KMS-11 (cell line): ENCODE measurements around the gene NGEF.
"Not testable (repeated sequence)": the region's sequence is repeated elsewhere in the genome, so short reads cannot be mapped to it uniquely, and the experiment has no call there.

Experiments
- H2AFZ ChIP-seq: fragments of 200-600 bp; sonication (generic); 2 replicates; pipeline ENCODE4 v1.6.1; 2016; ENCODE audit warnings: antibody characterized with exemption, mixed run types, low read depth
- H3K27ac ChIP-seq: fragments of 200-600 bp; sonication (generic); 2 replicates; pipeline ENCODE4 v1.6.1; 2016; ENCODE audit warnings: mild to moderate bottlenecking, mixed run types
- H3K27me3 ChIP-seq: fragments of 200-600 bp; sonication (generic); 2 replicates; pipeline ENCODE4 v1.6.1; 2017; ENCODE audit warnings: mild to moderate bottlenecking, low read depth, mixed run types, moderate library complexity; ENCODE audit not compliant: insufficient read depth
- H3K36me3 ChIP-seq: fragments of 200-600 bp; sonication (generic); 2 replicates; pipeline ENCODE4 v1.6.1; 2017; ENCODE audit warnings: mild to moderate bottlenecking, mixed run types; ENCODE audit not compliant: insufficient read depth
- H3K4me1 ChIP-seq: fragments of 200-600 bp; sonication (generic); 2 replicates; pipeline ENCODE4 v1.6.1; 2016; ENCODE audit warnings: mild to moderate bottlenecking, low read depth, mixed run types; ENCODE audit not compliant: poor library complexity, severe bottlenecking
- H3K4me2 ChIP-seq: fragments of 200-600 bp; sonication (generic); 2 replicates; pipeline ENCODE4 v1.7.0; 2016; ENCODE audit warnings: mild to moderate bottlenecking, mixed run types
- H3K4me3 ChIP-seq: fragments of 200-600 bp; sonication (generic); IDR thresholded peaks from 2 replicates; pipeline ENCODE4 v1.6.1; 2017; ENCODE audit warnings: low read depth, low read length, mixed read lengths; ENCODE audit not compliant: insufficient read depth
- H3K79me2 ChIP-seq: fragments of 200-600 bp; sonication (generic); 2 replicates; pipeline ENCODE4 v1.6.1; 2016; ENCODE audit warnings: low read depth, mixed run types; ENCODE audit not compliant: insufficient read depth
- H3K9ac ChIP-seq: fragments of 200-600 bp; sonication (generic); 2 replicates; pipeline ENCODE4 v1.6.1; 2016; ENCODE audit warnings: mild to moderate bottlenecking, mixed run types
- H4K20me1 ChIP-seq: fragments of 200-600 bp; sonication (generic); 2 replicates; pipeline ENCODE4 v1.6.1; 2016; ENCODE audit warnings: mild to moderate bottlenecking, mixed run types; ENCODE audit not compliant: insufficient read depth
- TF ChIP-seq, protein P1 (sequence below): fragments of 200-600 bp; sonication (generic); conservative IDR thresholded peaks from 2 replicates; pipeline ENCODE4 v1.6.1; 2017; ENCODE audit warnings: low read depth, mild to moderate bottlenecking, antibody characterized with exemption, low read length, moderate library complexity, mixed read lengths

The NGEF gene

DNA sequence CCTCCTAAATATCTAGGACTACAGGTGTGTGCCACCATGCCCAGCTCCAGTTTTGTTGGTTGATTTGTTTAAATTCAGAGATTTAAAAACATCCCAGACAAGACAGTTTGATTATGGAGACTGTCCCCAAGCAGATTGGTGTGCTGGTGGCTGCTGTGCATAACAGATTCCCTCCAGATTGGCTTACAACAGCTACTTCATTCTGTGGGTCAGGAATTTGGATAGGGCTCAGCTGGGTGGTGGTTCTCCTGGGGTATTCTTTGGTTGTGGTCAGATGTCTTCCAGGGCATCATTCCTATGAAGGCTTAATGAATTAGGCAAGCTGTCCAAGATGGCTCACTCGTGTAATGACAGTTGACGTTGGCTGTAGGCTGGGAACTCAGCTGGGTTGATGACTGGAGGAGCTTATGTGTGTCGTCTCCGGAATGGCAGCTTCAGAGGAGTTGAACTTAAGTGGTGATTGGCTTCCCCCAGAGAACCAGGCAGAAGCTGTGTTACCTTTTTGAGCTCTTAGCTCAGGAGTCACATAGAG, 153.6 kb downstream of the NGEF start:
- Histone ChIP-seq H3K4me1 (peaks cover 19% of the 10 kb centered on the region), H3K79me2 (no peaks in the 10 kb centered on the region), H3K27me3 (no peaks in the 10 kb centered on the region), H3K36me3 (no peaks in the 10 kb centered on the region; the same call in 1 of the 2 replicates), H3K27ac (no peak overlapping the region), H4K20me1 (no peaks in the 10 kb centered on the region), H3K4me2 (no peak overlapping the region), H2AFZ (no peak overlapping the region), H3K9ac (no peak overlapping the region), H3K4me3 (no peak overlapping the region)
- TF ChIP-seq, protein P1, sequence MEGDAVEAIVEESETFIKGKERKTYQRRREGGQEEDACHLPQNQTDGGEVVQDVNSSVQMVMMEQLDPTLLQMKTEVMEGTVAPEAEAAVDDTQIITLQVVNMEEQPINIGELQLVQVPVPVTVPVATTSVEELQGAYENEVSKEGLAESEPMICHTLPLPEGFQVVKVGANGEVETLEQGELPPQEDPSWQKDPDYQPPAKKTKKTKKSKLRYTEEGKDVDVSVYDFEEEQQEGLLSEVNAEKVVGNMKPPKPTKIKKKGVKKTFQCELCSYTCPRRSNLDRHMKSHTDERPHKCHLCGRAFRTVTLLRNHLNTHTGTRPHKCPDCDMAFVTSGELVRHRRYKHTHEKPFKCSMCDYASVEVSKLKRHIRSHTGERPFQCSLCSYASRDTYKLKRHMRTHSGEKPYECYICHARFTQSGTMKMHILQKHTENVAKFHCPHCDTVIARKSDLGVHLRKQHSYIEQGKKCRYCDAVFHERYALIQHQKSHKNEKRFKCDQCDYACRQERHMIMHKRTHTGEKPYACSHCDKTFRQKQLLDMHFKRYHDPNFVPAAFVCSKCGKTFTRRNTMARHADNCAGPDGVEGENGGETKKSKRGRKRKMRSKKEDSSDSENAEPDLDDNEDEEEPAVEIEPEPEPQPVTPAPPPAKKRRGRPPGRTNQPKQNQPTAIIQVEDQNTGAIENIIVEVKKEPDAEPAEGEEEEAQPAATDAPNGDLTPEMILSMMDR = no peak

- TF ChIP-seq, protein P1 = no peak
- Histone ChIP-seq H3K27ac (no peak overlapping the region), H3K4me2 (no peak overlapping the region), H3K9ac (no peak overlapping the region), H3K36me3 (no peaks in the 10 kb centered on the region; the same call in 1 of the 2 replicates), H3K27me3 (no peaks in the 10 kb centered on the region), H3K4me1 (peaks cover 19% of the 10 kb centered on the region), H2AFZ (no peak overlapping the region), H3K4me3 (no peak overlapping the region), H3K79me2 (no peaks in the 10 kb centered on the region), H4K20me1 (no peaks in the 10 kb centered on the region)
Observed at GRCh38 chr2:232857158-232857563, 155.9 kb downstream of the NGEF start.

- Histone ChIP-seq H3K79me2 (no peaks in the 10 kb centered on the region), H3K4me1 (peaks cover 19% of the 10 kb centered on the region), H3K4me2 (no peak overlapping the region), H3K27ac (no peak overlapping the region), H3K36me3 (no peaks in the 10 kb centered on the region; the same call in 1 of the 2 replicates), H3K27me3 (no peaks in the 10 kb centered on the region), H4K20me1 (no peaks in the 10 kb centered on the region), H3K9ac (no peak overlapping the region), H3K4me3 (no peak overlapping the region), H2AFZ (no peak overlapping the region)
- TF ChIP-seq, protein P1 = no peak
Observed at GRCh38 chr2:232854082-232854481, 159.0 kb downstream of the NGEF start.

DNA sequence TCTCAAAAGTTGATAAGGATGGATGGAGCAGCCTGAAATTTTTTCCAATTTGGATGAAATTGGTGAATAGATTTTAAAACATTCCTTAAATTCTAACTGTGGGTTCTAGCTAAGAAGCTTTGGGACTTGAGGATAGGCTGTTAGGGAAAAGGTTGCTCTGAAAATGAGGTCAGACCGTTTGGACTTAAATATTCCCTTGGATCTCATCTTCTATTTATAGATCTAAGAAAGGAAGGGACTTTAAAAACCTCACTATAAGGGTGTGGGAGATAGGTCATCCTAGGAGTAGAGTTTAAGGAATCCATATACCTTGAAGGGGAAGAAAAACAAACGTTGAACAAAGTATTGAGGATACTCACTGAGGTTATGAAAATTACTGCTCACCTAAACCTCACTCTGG, 160.4 kb downstream of the NGEF start:
- no peaks in the 10 kb centered on the region for H4K20me1 ChIP-seq
- H3K36me3 ChIP-seq = no peaks in the 10 kb centered on the region; the same call in 1 of the 2 replicates
- no peaks in the 10 kb centered on the region for H3K27me3 ChIP-seq
- no peak overlapping the region for H3K9ac ChIP-seq
- peaks cover 17% of the 10 kb centered on the region for H3K4me1 ChIP-seq
- H3K27ac ChIP-seq = no peak overlapping the region
- TF ChIP-seq, protein P1 = no peak
- no peak overlapping the region for H2AFZ ChIP-seq
- H3K4me3 ChIP-seq = no peak overlapping the region
- H3K79me2 ChIP-seq = no peaks in the 10 kb centered on the region
- no peak overlapping the region for H3K4me2 ChIP-seq

GRCh38 chr2:232852081-232852480, 161.0 kb downstream of the NGEF start:
- H3K4me2 ChIP-seq, H3K27me3 ChIP-seq, H3K4me3 ChIP-seq, H3K79me2 ChIP-seq, H3K27ac ChIP-seq, H3K9ac ChIP-seq, H4K20me1 ChIP-seq, H3K36me3 ChIP-seq, H2AFZ ChIP-seq: not testable (repeated sequence)
- peaks cover 11% of the 10 kb centered on the region for H3K4me1 ChIP-seq
